ENCODE data around the gene CACNA2D3.

DNA sequence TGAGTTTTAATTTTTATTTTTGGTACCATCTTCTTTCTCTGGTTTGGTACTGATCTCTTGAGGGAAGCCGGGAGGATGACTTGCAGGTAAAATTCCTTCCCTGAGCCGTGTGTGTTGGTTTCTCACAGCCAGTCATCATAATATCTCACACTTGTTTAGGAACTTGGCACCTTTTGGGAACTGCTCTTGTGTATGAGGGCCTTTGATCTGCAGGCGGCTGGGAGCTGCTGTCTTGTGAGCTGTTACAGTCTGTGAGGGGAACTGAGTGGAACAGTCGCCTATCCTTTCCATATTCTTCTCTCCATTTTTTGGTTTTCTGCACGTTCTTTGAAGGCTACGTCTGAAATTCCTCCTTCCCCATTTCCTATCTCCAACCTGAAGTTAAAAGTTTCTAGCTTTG is 75.2 kb downstream of the CACNA2D3 start:
- TF ChIP-seq POLR2A (IDR thresholded peaks at IDR 0.05) (no peak), POLR2AphosphoS5 (IDR thresholded peaks at IDR 0.05) (no peak)
- TF ChIP-seq, protein P1, sequence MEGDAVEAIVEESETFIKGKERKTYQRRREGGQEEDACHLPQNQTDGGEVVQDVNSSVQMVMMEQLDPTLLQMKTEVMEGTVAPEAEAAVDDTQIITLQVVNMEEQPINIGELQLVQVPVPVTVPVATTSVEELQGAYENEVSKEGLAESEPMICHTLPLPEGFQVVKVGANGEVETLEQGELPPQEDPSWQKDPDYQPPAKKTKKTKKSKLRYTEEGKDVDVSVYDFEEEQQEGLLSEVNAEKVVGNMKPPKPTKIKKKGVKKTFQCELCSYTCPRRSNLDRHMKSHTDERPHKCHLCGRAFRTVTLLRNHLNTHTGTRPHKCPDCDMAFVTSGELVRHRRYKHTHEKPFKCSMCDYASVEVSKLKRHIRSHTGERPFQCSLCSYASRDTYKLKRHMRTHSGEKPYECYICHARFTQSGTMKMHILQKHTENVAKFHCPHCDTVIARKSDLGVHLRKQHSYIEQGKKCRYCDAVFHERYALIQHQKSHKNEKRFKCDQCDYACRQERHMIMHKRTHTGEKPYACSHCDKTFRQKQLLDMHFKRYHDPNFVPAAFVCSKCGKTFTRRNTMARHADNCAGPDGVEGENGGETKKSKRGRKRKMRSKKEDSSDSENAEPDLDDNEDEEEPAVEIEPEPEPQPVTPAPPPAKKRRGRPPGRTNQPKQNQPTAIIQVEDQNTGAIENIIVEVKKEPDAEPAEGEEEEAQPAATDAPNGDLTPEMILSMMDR (IDR thresholded peaks at IDR 0.05): no peak
